ENCODE measurements around the gene ZNF284.

ZNF284 gene

GRCh38 chr19:44107751-44108150 lies 35.8 kb downstream of the ZNF284 start:
- TF ChIP-seq TOX (CRISPR knock-in tag; IDR thresholded peaks at IDR 0.05; ENCODE audit: borderline replicate concordance) (no peak), ESRRG (CRISPR knock-in tag; IDR thresholded peaks at IDR 0.05) (no peak), GLIS3 (CRISPR knock-in tag; IDR thresholded peaks at IDR 0.05) (no peak), ZNF565 (CRISPR knock-in tag; conservative IDR thresholded peaks at IDR 0.05; ENCODE audit: low read depth) (no peak), TSHZ2 (CRISPR knock-in tag; IDR thresholded peaks at IDR 0.05) (no peak), ARNTL (CRISPR knock-in tag; IDR thresholded peaks at IDR 0.05; ENCODE audit: borderline replicate concordance, low read depth) (no peak), TCF4 (CRISPR knock-in tag; IDR thresholded peaks at IDR 0.05; ENCODE audit: borderline replicate concordance) (no peak), ZNF8 (CRISPR knock-in tag; IDR thresholded peaks at IDR 0.05) (no peak), PATZ1 (CRISPR knock-in tag; IDR thresholded peaks at IDR 0.05; ENCODE audit: borderline replicate concordance) (no peak)
- TF ChIP-seq, protein P1, sequence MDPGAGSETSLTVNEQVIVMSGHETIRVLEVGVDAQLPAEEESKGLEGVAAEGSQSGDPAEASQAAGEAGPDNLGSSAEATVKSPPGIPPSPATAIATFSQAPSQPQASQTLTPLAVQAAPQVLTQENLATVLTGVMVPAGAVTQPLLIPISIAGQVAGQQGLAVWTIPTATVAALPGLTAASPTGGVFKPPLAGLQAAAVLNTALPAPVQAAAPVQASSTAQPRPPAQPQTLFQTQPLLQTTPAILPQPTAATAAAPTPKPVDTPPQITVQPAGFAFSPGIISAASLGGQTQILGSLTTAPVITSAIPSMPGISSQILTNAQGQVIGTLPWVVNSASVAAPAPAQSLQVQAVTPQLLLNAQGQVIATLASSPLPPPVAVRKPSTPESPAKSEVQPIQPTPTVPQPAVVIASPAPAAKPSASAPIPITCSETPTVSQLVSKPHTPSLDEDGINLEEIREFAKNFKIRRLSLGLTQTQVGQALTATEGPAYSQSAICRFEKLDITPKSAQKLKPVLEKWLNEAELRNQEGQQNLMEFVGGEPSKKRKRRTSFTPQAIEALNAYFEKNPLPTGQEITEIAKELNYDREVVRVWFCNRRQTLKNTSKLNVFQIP (CRISPR knock-in tag; IDR thresholded peaks at IDR 0.05; ENCODE audit: borderline replicate concordance, low read depth), result no peak
- TF ChIP-seq, protein P2, sequence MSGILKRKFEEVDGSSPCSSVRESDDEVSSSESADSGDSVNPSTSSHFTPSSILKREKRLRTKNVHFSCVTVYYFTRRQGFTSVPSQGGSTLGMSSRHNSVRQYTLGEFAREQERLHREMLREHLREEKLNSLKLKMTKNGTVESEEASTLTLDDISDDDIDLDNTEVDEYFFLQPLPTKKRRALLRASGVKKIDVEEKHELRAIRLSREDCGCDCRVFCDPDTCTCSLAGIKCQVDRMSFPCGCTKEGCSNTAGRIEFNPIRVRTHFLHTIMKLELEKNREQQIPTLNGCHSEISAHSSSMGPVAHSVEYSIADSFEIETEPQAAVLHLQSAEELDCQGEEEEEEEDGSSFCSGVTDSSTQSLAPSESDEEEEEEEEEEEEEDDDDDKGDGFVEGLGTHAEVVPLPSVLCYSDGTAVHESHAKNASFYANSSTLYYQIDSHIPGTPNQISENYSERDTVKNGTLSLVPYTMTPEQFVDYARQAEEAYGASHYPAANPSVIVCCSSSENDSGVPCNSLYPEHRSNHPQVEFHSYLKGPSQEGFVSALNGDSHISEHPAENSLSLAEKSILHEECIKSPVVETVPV (CRISPR knock-in tag; IDR thresholded peaks at IDR 0.05), result no peak
- no peak for ATAC-seq

- ATAC-seq, result no peak
- TF ChIP-seq TCF4 (CRISPR knock-in tag; IDR thresholded peaks at IDR 0.05; ENCODE audit: borderline replicate concordance) (no peak), ZFP30 (CRISPR knock-in tag; IDR thresholded peaks at IDR 0.05) (no peak), ZNF8 (CRISPR knock-in tag; IDR thresholded peaks at IDR 0.05) (no peak), CSDC2 (CRISPR knock-in tag; IDR thresholded peaks at IDR 0.05) (no peak), ISL1 (CRISPR knock-in tag; IDR thresholded peaks at IDR 0.05) (no peak), ZNF70 (CRISPR knock-in tag; IDR thresholded peaks at IDR 0.05) (no peak), GLIS3 (CRISPR knock-in tag; IDR thresholded peaks at IDR 0.05) (no peak), TOX (CRISPR knock-in tag; IDR thresholded peaks at IDR 0.05; ENCODE audit: borderline replicate concordance) (no peak), ESRRG (CRISPR knock-in tag; IDR thresholded peaks at IDR 0.05) (no peak), TSHZ2 (CRISPR knock-in tag; IDR thresholded peaks at IDR 0.05) (no peak), BACH2 (CRISPR knock-in tag; IDR thresholded peaks at IDR 0.05; ENCODE audit: borderline replicate concordance) (no peak), ZNF565 (CRISPR knock-in tag; conservative IDR thresholded peaks at IDR 0.05; ENCODE audit: low read depth) (no peak), CREB5 (CRISPR knock-in tag; IDR thresholded peaks at IDR 0.05; ENCODE audit: low read depth) (no peak), OSR1 (CRISPR knock-in tag; IDR thresholded peaks at IDR 0.05) (no peak), ZFP3 (CRISPR knock-in tag; IDR thresholded peaks at IDR 0.05) (no peak), PATZ1 (CRISPR knock-in tag; IDR thresholded peaks at IDR 0.05; ENCODE audit: borderline replicate concordance) (no peak), SNAI2 (CRISPR knock-in tag; IDR thresholded peaks at IDR 0.05) (no peak), RARB (CRISPR knock-in tag; IDR thresholded peaks at IDR 0.05) (no peak), PPARA (CRISPR knock-in tag; IDR thresholded peaks at IDR 0.05; ENCODE audit: borderline replicate concordance) (no peak)
- TF ChIP-seq, protein P1 (CRISPR knock-in tag; IDR thresholded peaks at IDR 0.05; ENCODE audit: borderline replicate concordance, low read depth), result no peak
Measured at GRCh38 chr19:44109458-44109857, 37.5 kb downstream of the ZNF284 start.

Data from SK-N-SH treated with all-trans-retinoic acid at 6 μM for 48 hours (cell line).